Panc1 (cell line): ENCODE data around the gene PF4V1.

Experiments used
- CTCF ChIP-seq: fragments of 450-650 bp; IDR thresholded peaks from 2 replicates; pipeline ENCODE4 v1.5.1; 2017; ENCODE audit warnings: mild to moderate bottlenecking
- POLR2AphosphoS5 ChIP-seq: IDR thresholded peaks from 2 replicates; pipeline ENCODE4 v1.6.1; 2012; ENCODE audit warnings: mild to moderate bottlenecking, low read depth, low read length, moderate library complexity
- SIN3A ChIP-seq: IDR thresholded peaks from 2 replicates; pipeline ENCODE4 v1.6.1; 2012; ENCODE audit warnings: low read depth, mild to moderate bottlenecking, low read length, moderate library complexity, borderline replicate concordance; ENCODE audit not compliant: insufficient read depth

- TF ChIP-seq SIN3A (no peak), CTCF (no peak), POLR2AphosphoS5 (no peak)
Measured at GRCh38 chr4:73860181-73860580, 7.1 kb downstream of the PF4V1 start.
